H9 (cell line): Measurements from ENCODE around the gene CALHM6. TPM values are rescaled to one million over a fixed set of nuclear protein-coding genes. Genes with fewer than 3 reads are reported as not detected.
A peak's percentile ranks its signal among the peaks of the same experiment; 100 is the strongest.

Source experiments
- DNase-seq: peaks from one replicate; pipeline ENCODE4 v3.0.0-alpha.2; 2017
- H2AFZ ChIP-seq: one replicate; pipeline ENCODE4 v1.6.1; 2013; ENCODE audit warnings: mild to moderate bottlenecking, low read length, control low read depth, moderate library complexity
- H2AK5ac ChIP-seq: 2 replicates; pipeline ENCODE4 v1.6.1; 2013; ENCODE audit warnings: low read length, control low read depth, mixed read lengths; ENCODE audit not compliant: insufficient read length
- H2BK120ac ChIP-seq: one replicate; pipeline ENCODE4 v1.6.1; 2013; ENCODE audit warnings: low read depth, mild to moderate bottlenecking, low read length, control low read depth, inconsistent platforms; ENCODE audit not compliant: poor library complexity, severe bottlenecking
- H2BK12ac ChIP-seq: 2 replicates; pipeline ENCODE4 v1.6.1; 2013; ENCODE audit warnings: low read length, control low read depth, mixed read lengths, low read depth; ENCODE audit not compliant: insufficient read length
- H2BK15ac ChIP-seq: 2 replicates; pipeline ENCODE4 v1.6.1; 2013; ENCODE audit warnings: low read depth, low read length, control low read depth
- H2BK20ac ChIP-seq: one replicate; pipeline ENCODE4 v1.6.1; 2013; ENCODE audit warnings: low read depth, mild to moderate bottlenecking, low read length, control low read depth, inconsistent platforms; ENCODE audit not compliant: poor library complexity, severe bottlenecking
- H2BK5ac ChIP-seq: 2 replicates; pipeline ENCODE4 v1.6.1; 2013; ENCODE audit warnings: low read length, control low read depth, mixed read lengths; ENCODE audit not compliant: insufficient read length
- H3K14ac ChIP-seq: 2 replicates; pipeline ENCODE4 v1.6.1; 2013; ENCODE audit warnings: low read length, control low read depth; ENCODE audit not compliant: insufficient read depth
- H3K18ac ChIP-seq: 2 replicates; pipeline ENCODE4 v1.6.1; 2013; ENCODE audit warnings: low read depth, mild to moderate bottlenecking, mixed read lengths, low read length, control low read depth; ENCODE audit not compliant: insufficient read length
- H3K23ac ChIP-seq: 2 replicates; pipeline ENCODE4 v1.6.1; 2013; ENCODE audit warnings: low read length, control low read depth, mixed read lengths, low read depth; ENCODE audit not compliant: insufficient read length
- H3K23me2 ChIP-seq: 2 replicates; pipeline ENCODE4 v1.6.1; 2013; ENCODE audit warnings: low read depth, mild to moderate bottlenecking, mixed read lengths, low read length, control low read depth; ENCODE audit not compliant: insufficient read length, poor library complexity, severe bottlenecking
- H3K27ac ChIP-seq: 2 replicates; pipeline ENCODE4 v1.5.1; 2013; ENCODE audit warnings: low read length, control low read depth, mixed read lengths, low read depth; ENCODE audit not compliant: insufficient read length
- H3K27me3 ChIP-seq: 2 replicates; pipeline ENCODE4 v1.6.1; 2013; ENCODE audit warnings: low read length, control low read depth, inconsistent platforms; ENCODE audit not compliant: insufficient read depth
- H3K4ac ChIP-seq: 2 replicates; pipeline ENCODE4 v1.6.1; 2013; ENCODE audit warnings: low read depth, mild to moderate bottlenecking, control low read depth, inconsistent platforms, low read length, moderate library complexity
- H3K4me1 ChIP-seq: 2 replicates; pipeline ENCODE4 v1.6.1; 2013; ENCODE audit warnings: low read length, control low read depth, inconsistent platforms; ENCODE audit not compliant: insufficient read depth
- H3K4me2 ChIP-seq: 2 replicates; pipeline ENCODE4 v1.6.1; 2013; ENCODE audit warnings: low read length, control low read depth, mixed read lengths; ENCODE audit not compliant: insufficient read length, insufficient read depth
- H3K56ac ChIP-seq: 2 replicates; pipeline ENCODE4 v1.6.1; 2013; ENCODE audit warnings: low read depth, mild to moderate bottlenecking, mixed read lengths, low read length, control low read depth; ENCODE audit not compliant: insufficient read length
- H3K79me1 ChIP-seq: 2 replicates; pipeline ENCODE4 v1.6.1; 2013; ENCODE audit warnings: low read depth, mild to moderate bottlenecking, moderate library complexity, low read length, control low read depth, inconsistent platforms; ENCODE audit not compliant: insufficient read depth, poor library complexity, severe bottlenecking
- H3K79me2 ChIP-seq: 2 replicates; pipeline ENCODE4 v1.6.1; 2013; ENCODE audit warnings: low read length, control low read depth, inconsistent platforms; ENCODE audit not compliant: insufficient read depth
- H3K9ac ChIP-seq: 2 replicates; pipeline ENCODE4 v1.6.1; 2013; ENCODE audit warnings: low read length, control low read depth, mixed read lengths; ENCODE audit not compliant: insufficient read length; ENCODE audit errors: extremely low read depth
- H3K9me3 ChIP-seq: one replicate; pipeline ENCODE4 v1.6.1; 2013; ENCODE audit warnings: low read depth, low read length, inconsistent platforms; ENCODE audit not compliant: control insufficient read depth
- H3T11ph ChIP-seq: one replicate; pipeline ENCODE4 v1.6.1; 2013; ENCODE audit warnings: mild to moderate bottlenecking, low read length, control low read depth, inconsistent platforms
- H4K20me1 ChIP-seq: one replicate; pipeline ENCODE4 v1.6.1; 2013; ENCODE audit not compliant: control insufficient read depth, insufficient read length, insufficient read depth
- H4K5ac ChIP-seq: 2 replicates; pipeline ENCODE4 v1.6.1; 2013; ENCODE audit warnings: low read depth, mild to moderate bottlenecking, mixed read lengths, low read length, control low read depth; ENCODE audit not compliant: insufficient read length
- H4K8ac ChIP-seq: replicated peaks from 2 replicates; pipeline ENCODE4 v1.6.1; 2013; ENCODE audit warnings: low read length, control low read depth, mixed read lengths, low read depth; ENCODE audit not compliant: insufficient read length
- H4K91ac ChIP-seq: 2 replicates; pipeline ENCODE4 v1.6.1; 2013; ENCODE audit warnings: low read depth, mild to moderate bottlenecking, moderate library complexity, mixed read lengths, low read length, control low read depth; ENCODE audit not compliant: insufficient read length
- H3K27ac Mint-ChIP-seq, 3 experiments: 2 replicates in 2 of 3; 3 replicates in 1 of 3; pipeline ENCODE4 v1.8.0; 2020 to 2021; ENCODE audit warnings: mixed read lengths in 3 of 3, mild to moderate bottlenecking in 1 of 3, moderate library complexity in 1 of 3
- H3K27me3 Mint-ChIP-seq: 2 replicates; pipeline ENCODE4 v1.8.0; 2021; ENCODE audit warnings: low read depth, mild to moderate bottlenecking, moderate library complexity, mixed read lengths
- H3K36me3 Mint-ChIP-seq, 3 experiments: 2 replicates in 2 of 3; 3 replicates in 1 of 3; pipeline ENCODE4 v1.8.0; 2020 to 2021; ENCODE audit warnings: low read depth in 3 of 3, mixed read lengths in 3 of 3; ENCODE audit not compliant: insufficient read depth in 1 of 3
- H3K4me1 Mint-ChIP-seq, 2 experiments: 2 replicates each; pipeline ENCODE4 v1.8.0; 2020; ENCODE audit warnings: mixed read lengths in 2 of 2
- H3K4me3 Mint-ChIP-seq, 2 experiments: 2 replicates in 1 of 2; 3 replicates in 1 of 2; pipeline ENCODE4 v1.8.0; 2020 to 2021; ENCODE audit warnings: mild to moderate bottlenecking in 2 of 2, mixed read lengths in 2 of 2, moderate library complexity in 1 of 2
- H3K9me3 Mint-ChIP-seq, 2 experiments: 2 replicates in 1 of 2; 3 replicates in 1 of 2; pipeline ENCODE4 v1.8.0; 2020; ENCODE audit warnings: mild to moderate bottlenecking in 2 of 2, mixed read lengths in 2 of 2, moderate library complexity in 1 of 2
- whole genome bisulfite sequencing: extraction: QIAGEN DNeasy Blood & Tissue Kit; methylation state at CpG from one replicate; pipeline ENCODE4 v1.1.7; 2013; ENCODE audit warnings: missing lambda C conversion rate, low lambda C conversion rate, mixed read lengths; ENCODE audit not compliant: insufficient read length; ENCODE audit errors: extremely low coverage; 5-methylcytosine and 5-hydroxymethylcytosine counted together
- total RNA-seq: library from RNA; stranded (reverse); gene quantifications from 2 replicates; pipeline ENCODE4 v1.2.1, GENCODE V29; 2021
- TF ChIP-seq, protein P1 (sequence below): fragments of 200-600 bp; sonication (generic); conservative IDR thresholded peaks from 3 replicates; pipeline ENCODE4 v1.8.0; 2021; ENCODE audit warnings: antibody characterized with exemption, mild to moderate bottlenecking

Gene CALHM6
- total RNA-seq, 1 experiment from 2014 or later = 0.44 TPM

DNA sequence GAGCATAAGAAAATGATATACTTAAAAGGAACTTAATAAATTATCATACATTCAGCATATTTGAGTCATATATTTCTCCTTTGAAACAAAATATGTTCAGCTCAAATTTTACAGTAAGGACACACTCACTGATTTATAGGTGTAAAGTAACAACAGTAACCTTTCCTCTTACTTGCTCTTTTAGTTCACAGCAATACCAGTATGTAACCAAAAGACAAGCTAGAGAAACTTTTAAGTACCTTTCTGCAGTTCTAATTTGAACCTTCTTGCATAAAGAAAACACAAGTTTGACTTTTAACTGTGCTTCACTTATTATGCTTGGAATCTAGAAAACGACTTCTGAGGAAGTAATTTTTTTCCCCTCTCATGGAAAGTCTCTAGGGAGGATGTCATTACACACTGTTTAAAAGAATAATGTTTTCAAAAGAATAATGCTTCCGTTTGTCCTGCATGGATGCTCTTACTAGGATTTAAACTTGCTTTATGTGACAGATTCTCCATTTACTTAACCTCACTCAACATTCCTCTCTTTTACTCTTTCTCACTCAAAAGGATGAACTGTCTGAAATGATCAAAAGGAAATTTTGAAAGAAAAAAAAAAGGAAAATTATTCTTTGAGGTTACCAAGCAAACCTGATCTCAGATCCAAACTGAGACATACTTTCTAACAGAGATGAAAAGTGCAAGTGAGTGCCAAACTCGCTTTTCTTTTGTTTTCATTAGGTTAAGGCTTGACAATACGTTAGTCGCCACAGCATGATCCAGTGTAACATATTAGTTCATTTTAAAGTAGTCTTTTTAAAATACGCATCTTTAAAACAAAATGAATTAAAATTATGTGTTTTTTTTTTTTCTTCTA is 22.4 kb upstream of the CALHM6 start:
- Histone ChIP-seq H3K9ac (no peak overlapping the region), H3K14ac (no peak overlapping the region), H2BK20ac (no peak overlapping the region), H2BK12ac (no peak overlapping the region), H4K20me1 (no peaks in the 10 kb centered on the region), H3K4ac (no peak overlapping the region), H2AK5ac (no peak overlapping the region), H3K79me2 (no peaks in the 10 kb centered on the region), H2BK120ac (no peak overlapping the region), H3K4me1 (no peaks in the 10 kb centered on the region), H3T11ph (no peak overlapping the region), H2BK5ac (no peak overlapping the region), H3K27me3 (no peaks in the 10 kb centered on the region), H3K18ac (no peak overlapping the region), H2BK15ac (no peak overlapping the region), H2AFZ (no peak overlapping the region), H3K27ac (no peak overlapping the region), H3K23ac (no peak overlapping the region), H3K4me2 (no peak overlapping the region), H4K8ac (no peak overlapping the region), H3K23me2 (no peaks in the 10 kb centered on the region), H3K79me1 (no peaks in the 10 kb centered on the region), H4K91ac (no peak overlapping the region), H4K5ac (no peak overlapping the region), H3K56ac (no peak overlapping the region), H3K9me3 (no peaks in the 10 kb centered on the region)
- H3K9me3 Mint-ChIP-seq = no peaks in the 10 kb centered on the region
- no peak for DNase-seq
- H3K36me3 Mint-ChIP-seq = peaks cover 8 to 10% (median 10%) of the 10 kb centered on the region in 3 experiments; a peak in 5 of 7 replicates
- WGBS = no CpG with 5 or more reads among the region's 6 CpGs
- no peak overlapping the region for H3K4me3 Mint-ChIP-seq
- TF ChIP-seq, protein P1, sequence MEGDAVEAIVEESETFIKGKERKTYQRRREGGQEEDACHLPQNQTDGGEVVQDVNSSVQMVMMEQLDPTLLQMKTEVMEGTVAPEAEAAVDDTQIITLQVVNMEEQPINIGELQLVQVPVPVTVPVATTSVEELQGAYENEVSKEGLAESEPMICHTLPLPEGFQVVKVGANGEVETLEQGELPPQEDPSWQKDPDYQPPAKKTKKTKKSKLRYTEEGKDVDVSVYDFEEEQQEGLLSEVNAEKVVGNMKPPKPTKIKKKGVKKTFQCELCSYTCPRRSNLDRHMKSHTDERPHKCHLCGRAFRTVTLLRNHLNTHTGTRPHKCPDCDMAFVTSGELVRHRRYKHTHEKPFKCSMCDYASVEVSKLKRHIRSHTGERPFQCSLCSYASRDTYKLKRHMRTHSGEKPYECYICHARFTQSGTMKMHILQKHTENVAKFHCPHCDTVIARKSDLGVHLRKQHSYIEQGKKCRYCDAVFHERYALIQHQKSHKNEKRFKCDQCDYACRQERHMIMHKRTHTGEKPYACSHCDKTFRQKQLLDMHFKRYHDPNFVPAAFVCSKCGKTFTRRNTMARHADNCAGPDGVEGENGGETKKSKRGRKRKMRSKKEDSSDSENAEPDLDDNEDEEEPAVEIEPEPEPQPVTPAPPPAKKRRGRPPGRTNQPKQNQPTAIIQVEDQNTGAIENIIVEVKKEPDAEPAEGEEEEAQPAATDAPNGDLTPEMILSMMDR = no peak
- peak overlapping the region in 2 of 3 experiments; percentile 29 to 30; a peak in 2 of 7 replicates for H3K27ac Mint-ChIP-seq
- peaks cover 20 to 26% of the 10 kb centered on the region in 2 experiments for H3K4me1 Mint-ChIP-seq
- H3K27me3 Mint-ChIP-seq = no peaks in the 10 kb centered on the region
